HCT116 (cell line): Measurements from ENCODE around the gene LRP1. TPM values are rescaled to one million over a fixed set of nuclear protein-coding genes. Genes with fewer than 3 reads are reported as not detected.

Source experiments
- ATAC-seq: fragments of 200-7000 bp; cut with Tn5 transposase; 2 replicates; pipeline ENCODE4 v1.9.1; 2020; ENCODE audit warnings: mild to moderate bottlenecking, moderate library complexity
- BruUV-seq: library from RNA; stranded (reverse); fragments of 400-500 nt; replicated peaks from 2 replicates; lab custom pipeline; 2021; lab: Mats Ljungman, UMichigan
- CTCF ChIA-PET: fragments of 300-600 bp; sonication (Branson Sonifier 250); formaldehyde crosslinking; loops from one replicate; lab custom pipeline; 2021; ENCODE audit warnings: antibody characterized with exemption; lab: Charles Lee
- POLR2A ChIA-PET: fragments of 300-600, 350-600 bp; sonication (Branson Sonifier 250); formaldehyde crosslinking; loops from one replicate; lab custom pipeline; 2021; ENCODE audit warnings: antibody characterized with exemption; lab: Charles Lee
- RAD21 ChIA-PET, 2 experiments: fragments of 300-600 bp; sonication (Branson Sonifier 250); formaldehyde crosslinking; loops; one replicate each; lab custom pipeline; 2023; ENCODE audit warnings: low total read pairs in 2 of 2; ENCODE audit not compliant: uncharacterized antibody in 2 of 2, unreplicated experiment in 2 of 2, low non-redundant PET in 1 of 2; lab: Charles Lee
- DNase-seq: peaks from one replicate; pipeline ENCODE4 v3.0.0-alpha.2; 2010; ENCODE audit warnings: low read depth, low spot score
- H2AFZ ChIP-seq: fragments of 200-600 bp; shearing (Covaris generic), sonication (generic); 2 replicates; pipeline ENCODE4 v1.6.1; 2017; ENCODE audit warnings: low read depth, mixed run types, mixed read lengths, antibody characterized with exemption, low read length; ENCODE audit not compliant: poor library complexity, severe bottlenecking
- H3K27ac ChIP-seq: 2 replicates; pipeline ENCODE4 v1.5.1; 2012; ENCODE audit warnings: low read depth, low read length
- H3K27me3 ChIP-seq: fragments of 200-600 bp; sonication (generic); 2 replicates; pipeline ENCODE4 v1.6.1; 2016; ENCODE audit warnings: mixed run types, low read length, mixed read lengths; ENCODE audit not compliant: insufficient read depth
- H3K36me3 ChIP-seq, 2 experiments: fragments of 200-500 bp in 1 of 2; fragments of 200-600 bp in 1 of 2; sonication (Bioruptor generic) in 1 of 2; sonication (generic) in 1 of 2; 2 replicates each; pipeline versions ENCODE4 v1.5.1 to v1.6.1; 2014 to 2016; ENCODE audit warnings: low read length in 2 of 2, inconsistent platforms in 1 of 2, mixed read lengths in 1 of 2, mixed run types in 1 of 2; ENCODE audit not compliant: insufficient read depth in 2 of 2, control insufficient read depth in 1 of 2
- H3K4me1 ChIP-seq, 2 experiments: fragments of 200-600 bp in 1 of 2; sonication (generic) in 1 of 2; 2 replicates each; pipeline versions ENCODE4 v1.5.1 to v1.6.1; 2012 to 2017; ENCODE audit warnings: low read length in 2 of 2, inconsistent platforms in 1 of 2, mild to moderate bottlenecking in 1 of 2, mixed read lengths in 1 of 2, mixed run types in 1 of 2, moderate library complexity in 1 of 2; ENCODE audit not compliant: insufficient read depth in 2 of 2, control insufficient read depth in 1 of 2
- H3K4me2 ChIP-seq: fragments of 200-600 bp; sonication (generic); 2 replicates; pipeline ENCODE4 v1.6.1; 2017; ENCODE audit warnings: mixed run types, low read length, mixed read lengths
- H3K4me3 ChIP-seq, 2 experiments: fragments of 200-600 bp in 1 of 2; sonication (generic) in 1 of 2; replicated peaks in 1 of 2; 2 replicates each; pipeline ENCODE4 v1.5.1; 2011 to 2016; ENCODE audit warnings: low read length in 2 of 2, control low read depth in 1 of 2, low read depth in 1 of 2, mild to moderate bottlenecking in 1 of 2, mixed read lengths in 1 of 2, mixed run types in 1 of 2
- H3K79me2 ChIP-seq: fragments of 200-600 bp; sonication (generic); 2 replicates; pipeline ENCODE4 v1.6.1; 2017; ENCODE audit warnings: mild to moderate bottlenecking, mixed run types, low read length, moderate library complexity, mixed read lengths; ENCODE audit not compliant: insufficient read depth
- H3K9ac ChIP-seq: fragments of 200-600 bp; sonication (generic); 2 replicates; pipeline ENCODE4 v1.6.1; 2016; ENCODE audit warnings: low read length, mixed read lengths
- H3K9me2 ChIP-seq: fragments of 200-600 bp; sonication (generic), shearing (Covaris generic); 2 replicates; pipeline ENCODE4 v1.6.1; 2017; ENCODE audit warnings: mixed run types, mild to moderate bottlenecking, moderate library complexity; ENCODE audit not compliant: insufficient read depth
- H3K9me3 ChIP-seq, 2 experiments: fragments of 200-500 bp in 1 of 2; fragments of 200-600 bp in 1 of 2; sonication (Bioruptor generic) in 1 of 2; sonication (generic) in 1 of 2; 2 replicates each; pipeline ENCODE4 v1.6.1; 2014 to 2017; ENCODE audit warnings: low read length in 2 of 2, mixed read lengths in 2 of 2, inconsistent platforms in 1 of 2, low read depth in 1 of 2, mild to moderate bottlenecking in 1 of 2, mixed run types in 1 of 2, moderate library complexity in 1 of 2; ENCODE audit not compliant: control insufficient read depth in 1 of 2, insufficient read depth in 1 of 2
- H4K20me1 ChIP-seq: fragments of 200-600 bp; sonication (generic), shearing (Covaris generic); 2 replicates; pipeline ENCODE4 v1.6.1; 2017; ENCODE audit warnings: mixed run types, mild to moderate bottlenecking, moderate library complexity; ENCODE audit not compliant: insufficient read depth
- CBX3 ChIP-seq: IDR thresholded peaks from 2 replicates; pipeline ENCODE4 v1.6.1; 2012; ENCODE audit warnings: low read depth
- CTCF ChIP-seq, 3 experiments: fragments of 200-600 bp in 1 of 3; sonication (generic) in 1 of 3; IDR thresholded peaks in 2 of 3; conservative IDR thresholded peaks in 1 of 3; 2 replicates each; pipeline ENCODE4 v1.5.1; 2012 to 2017; ENCODE audit warnings: low read depth in 2 of 3, low read length in 2 of 3, antibody characterized with exemption in 1 of 3, borderline replicate concordance in 1 of 3, control low read depth in 1 of 3, mild to moderate bottlenecking in 1 of 3, mixed read lengths in 1 of 3, mixed run types in 1 of 3, moderate library complexity in 1 of 3; ENCODE audit not compliant: insufficient read depth in 1 of 3
- EGR1 ChIP-seq: IDR thresholded peaks from 2 replicates; pipeline ENCODE4 v1.6.1; 2012; ENCODE audit warnings: low read depth
- POLR2AphosphoS5 ChIP-seq: IDR thresholded peaks from 2 replicates; pipeline ENCODE4 v1.6.1; 2011; ENCODE audit warnings: mild to moderate bottlenecking, low read depth, low read length, moderate library complexity
- RAD21 ChIP-seq: IDR thresholded peaks from 2 replicates; pipeline ENCODE4 v1.6.1; 2012; ENCODE audit warnings: low read depth, mild to moderate bottlenecking
- REST ChIP-seq: IDR thresholded peaks from 2 replicates; pipeline ENCODE4 v1.6.1; 2012; ENCODE audit warnings: low read depth
- TCF7L2 ChIP-seq: IDR thresholded peaks from 2 replicates; pipeline ENCODE4 v1.7.0; 2011; ENCODE audit warnings: borderline replicate concordance, inconsistent platforms; ENCODE audit not compliant: insufficient read depth, insufficient read length; ENCODE audit errors: extremely low read depth
- intact Hi-C: fragments of 100-400 bp; cut with micrococcal nuclease; formaldehyde crosslinking; loops from 2 replicates; pipeline ENCODE4 v1.10.0; 2022
- total RNA-seq: library from RNA; stranded (reverse); gene quantifications from one replicate; pipeline ENCODE4 v1.2.1, GENCODE V29; 2021; ENCODE audit not compliant: unreplicated experiment

LRP1 gene
- total RNA-seq, 1 experiment from 2014 or later: 12.0 TPM

DNA sequence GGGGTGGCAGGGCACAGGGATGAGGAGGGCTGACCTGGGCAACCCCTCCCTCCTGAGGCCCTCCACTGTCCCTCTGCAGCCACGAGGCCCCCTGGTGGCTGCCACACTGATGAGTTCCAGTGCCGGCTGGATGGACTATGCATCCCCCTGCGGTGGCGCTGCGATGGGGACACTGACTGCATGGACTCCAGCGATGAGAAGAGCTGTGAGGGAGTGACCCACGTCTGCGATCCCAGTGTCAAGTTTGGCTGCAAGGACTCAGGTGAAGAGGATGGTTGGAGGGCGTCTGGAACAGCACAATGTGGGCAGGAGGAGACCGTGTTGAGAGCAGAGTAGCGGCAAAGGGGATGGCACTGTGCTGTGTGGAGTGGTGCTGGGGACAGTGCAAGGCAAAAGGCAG, 44.8 kb downstream of the LRP1 start:
- Histone ChIP-seq H3K4me1 (peaks cover 18 to 28% of the 10 kb centered on the region in 2 experiments), H4K20me1 (no peaks in the 10 kb centered on the region), H3K36me3 (no peaks in the 10 kb centered on the region; a peak in 1 of 4 replicates), H3K4me3 (no peak overlapping the region), H3K79me2 (no peaks in the 10 kb centered on the region), H2AFZ (no peak overlapping the region), H3K27me3 (no peaks in the 10 kb centered on the region), H3K27ac (no peak overlapping the region), H3K9me2 (no peaks in the 10 kb centered on the region), H3K9me3 (no peaks in the 10 kb centered on the region), H3K9ac (no peak overlapping the region), H3K4me2 (no peak overlapping the region)
- ChIA-PET RAD21 (interaction anchor here (0.6 to 1.8 kb wide), 4 partner anchors 9 to 62 kb away, joined by 3 read pairs; partner anchors contain the start of genes LRP1 (in 1 of the 2) and STAT6 (in 1 of the 2)), POLR2A (no interaction called here), CTCF (interaction anchor here (0.8 to 5.0 kb wide), 5 partner anchors 10 to 104 kb away, joined by 3 to 23 read pairs (median 5); no protein-coding TSS in a partner anchor)
- peak; percentile 53 for TF ChIP-seq RAD21
- no peak for TF ChIP-seq CBX3
- no peak for TF ChIP-seq REST
- TF ChIP-seq EGR1: no peak
- peak; percentile 83 to 85 (median 83) for TF ChIP-seq CTCF (IDR thresholded peaks at IDR 0.05 in 2 of 3, conservative IDR thresholded peaks at IDR 0.05 in 1 of 3; ENCODE audit: borderline replicate concordance in 1 of 3, insufficient read depth in 1 of 3, low read depth in 2 of 3, low read length in 2 of 3)
- no peak for TF ChIP-seq POLR2AphosphoS5
- no peak for TF ChIP-seq TCF7L2
- intact Hi-C loops: loop anchor here (1.0 kb wide), 1 partner anchor 49 kb away; no protein-coding TSS in a partner anchor
- BruUV-seq: no TSS peak
- DNase-seq: no peak
- peak; percentile 76 for ATAC-seq
